Esophagus squamous epithelium (tissue), 4 donors: ENCODE data around the gene GOLGA5.

ENCODE experiments used
- POLR2A ChIP-seq, 4 donors: fragments of 450-650 bp; IDR thresholded peaks; one replicate each; pipeline ENCODE4 v1.6.1; 2017; ENCODE audit warnings: antibody characterized with exemption in 4 of 4, mild to moderate bottlenecking in 4 of 4, moderate library complexity in 3 of 4
- TF ChIP-seq, protein P1 (sequence below), 6 experiments: fragments of 450-650 bp in 4 of 6; fragments of 200-600 bp in 2 of 6; sonication (generic) in 2 of 6; IDR thresholded peaks; one replicate each; pipeline ENCODE4 v1.5.1; 2016 to 2019; ENCODE audit warnings: antibody characterized with exemption in 6 of 6, mild to moderate bottlenecking in 4 of 6, moderate library complexity in 4 of 6

DNA sequence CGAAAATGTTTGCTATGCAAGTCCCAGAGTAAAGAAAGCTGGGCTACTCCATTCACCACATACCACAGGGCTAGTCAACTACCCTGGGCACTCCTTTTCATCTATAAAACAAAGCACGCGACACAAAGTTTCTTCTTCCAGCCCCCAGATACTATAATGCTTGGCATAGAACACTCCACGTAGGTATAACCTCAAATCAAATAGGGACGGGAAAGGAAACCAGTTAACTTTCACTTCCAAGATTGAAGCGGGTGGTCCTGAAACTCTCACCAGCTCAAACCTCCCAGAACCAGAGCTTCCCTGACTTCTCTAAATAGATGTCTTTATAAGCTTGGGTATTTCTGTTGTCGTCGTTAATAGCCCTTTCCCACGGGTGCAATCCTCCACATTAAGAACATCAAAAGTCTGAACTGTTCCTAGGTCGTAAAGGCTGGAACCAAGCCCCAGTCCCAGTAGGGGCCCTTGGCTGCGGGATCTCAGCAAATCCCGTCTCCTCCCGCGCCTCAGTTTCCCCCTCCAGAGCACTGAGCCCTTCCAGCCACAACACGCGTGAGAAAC is 46.3 kb upstream of the GOLGA5 start:
- no peak for TF ChIP-seq POLR2A (IDR thresholded peaks at IDR 0.05)
- TF ChIP-seq, protein P1, sequence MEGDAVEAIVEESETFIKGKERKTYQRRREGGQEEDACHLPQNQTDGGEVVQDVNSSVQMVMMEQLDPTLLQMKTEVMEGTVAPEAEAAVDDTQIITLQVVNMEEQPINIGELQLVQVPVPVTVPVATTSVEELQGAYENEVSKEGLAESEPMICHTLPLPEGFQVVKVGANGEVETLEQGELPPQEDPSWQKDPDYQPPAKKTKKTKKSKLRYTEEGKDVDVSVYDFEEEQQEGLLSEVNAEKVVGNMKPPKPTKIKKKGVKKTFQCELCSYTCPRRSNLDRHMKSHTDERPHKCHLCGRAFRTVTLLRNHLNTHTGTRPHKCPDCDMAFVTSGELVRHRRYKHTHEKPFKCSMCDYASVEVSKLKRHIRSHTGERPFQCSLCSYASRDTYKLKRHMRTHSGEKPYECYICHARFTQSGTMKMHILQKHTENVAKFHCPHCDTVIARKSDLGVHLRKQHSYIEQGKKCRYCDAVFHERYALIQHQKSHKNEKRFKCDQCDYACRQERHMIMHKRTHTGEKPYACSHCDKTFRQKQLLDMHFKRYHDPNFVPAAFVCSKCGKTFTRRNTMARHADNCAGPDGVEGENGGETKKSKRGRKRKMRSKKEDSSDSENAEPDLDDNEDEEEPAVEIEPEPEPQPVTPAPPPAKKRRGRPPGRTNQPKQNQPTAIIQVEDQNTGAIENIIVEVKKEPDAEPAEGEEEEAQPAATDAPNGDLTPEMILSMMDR (IDR thresholded peaks at IDR 0.05) = no peak
